ENCODE data around the gene CIAO1.

DNA sequence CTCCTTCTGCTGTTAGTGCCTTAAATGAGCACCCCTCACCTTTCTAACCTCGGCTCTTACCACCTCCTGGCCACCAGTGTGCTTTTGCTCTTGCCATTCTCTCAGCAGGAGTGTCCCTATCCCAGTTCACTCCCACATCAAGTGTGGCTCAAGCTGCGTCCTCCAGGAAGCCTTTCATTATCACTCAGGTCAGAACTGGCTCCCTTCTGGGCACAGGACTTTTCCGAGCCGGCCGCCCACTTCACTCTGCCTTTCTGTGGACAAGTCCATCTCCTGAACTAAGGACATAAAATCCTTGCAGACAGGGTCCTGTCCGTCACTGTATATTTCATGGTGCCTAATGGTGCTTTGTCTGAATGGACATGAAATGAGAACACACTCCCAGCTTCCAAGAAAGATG lies 15.8 kb upstream of the CIAO1 start:
- TF ChIP-seq EZH2phosphoT487 (IDR thresholded peaks at IDR 0.05): no peak
- TF ChIP-seq, protein P1, sequence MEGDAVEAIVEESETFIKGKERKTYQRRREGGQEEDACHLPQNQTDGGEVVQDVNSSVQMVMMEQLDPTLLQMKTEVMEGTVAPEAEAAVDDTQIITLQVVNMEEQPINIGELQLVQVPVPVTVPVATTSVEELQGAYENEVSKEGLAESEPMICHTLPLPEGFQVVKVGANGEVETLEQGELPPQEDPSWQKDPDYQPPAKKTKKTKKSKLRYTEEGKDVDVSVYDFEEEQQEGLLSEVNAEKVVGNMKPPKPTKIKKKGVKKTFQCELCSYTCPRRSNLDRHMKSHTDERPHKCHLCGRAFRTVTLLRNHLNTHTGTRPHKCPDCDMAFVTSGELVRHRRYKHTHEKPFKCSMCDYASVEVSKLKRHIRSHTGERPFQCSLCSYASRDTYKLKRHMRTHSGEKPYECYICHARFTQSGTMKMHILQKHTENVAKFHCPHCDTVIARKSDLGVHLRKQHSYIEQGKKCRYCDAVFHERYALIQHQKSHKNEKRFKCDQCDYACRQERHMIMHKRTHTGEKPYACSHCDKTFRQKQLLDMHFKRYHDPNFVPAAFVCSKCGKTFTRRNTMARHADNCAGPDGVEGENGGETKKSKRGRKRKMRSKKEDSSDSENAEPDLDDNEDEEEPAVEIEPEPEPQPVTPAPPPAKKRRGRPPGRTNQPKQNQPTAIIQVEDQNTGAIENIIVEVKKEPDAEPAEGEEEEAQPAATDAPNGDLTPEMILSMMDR (IDR thresholded peaks at IDR 0.05): no peak
